ENCODE data around the gene ELL2. TPM values are rescaled to one million over a fixed set of nuclear protein-coding genes. Genes with fewer than 3 reads are reported as not detected.

The ELL2 gene
- total and polyA plus RNA-seq, 4 donors = 12.3 to 79.6 (median 49.0) TPM

GRCh38 chr5:95912029-95912428 is 49.6 kb downstream of the ELL2 start:
- DNase-seq (no peak), ATAC-seq (ENCODE audit: insufficient read depth, low FRiP score) (no peak)
- TF ChIP-seq CTCF (IDR thresholded peaks at IDR 0.05; ENCODE audit: control extremely low read depth, extremely low read depth) = no peak
- Histone ChIP-seq H3K4me3 (no peak overlapping the region), H3K27ac (ENCODE audit: low read depth in 1 of 2, low read length in 1 of 2) (no peak overlapping the region), H3K36me3 (ENCODE audit: control insufficient read depth in 4 of 4, insufficient read depth in 4 of 4, low read length in 4 of 4) (peaks cover 0 to 28% (median 3%) of the 10 kb centered on the region in 4 donors), H3K9ac (ENCODE audit: insufficient read depth in 1 of 2, low read length in 2 of 2) (no peak overlapping the region), H3K27me3 (ENCODE audit: control insufficient read depth in 3 of 3, insufficient read depth in 3 of 3, low read length in 2 of 3) (no peaks in the 10 kb centered on the region), H3K9me3 (ENCODE audit: control insufficient read depth in 4 of 4, insufficient read depth in 3 of 4, low read length in 3 of 4) (no peaks in the 10 kb centered on the region), H3K4me1 (ENCODE audit: control insufficient read depth in 5 of 5, insufficient read depth in 5 of 5, low read length in 5 of 5) (peaks cover 0 to 14% (median 0%) of the 10 kb centered on the region in 5 donors)
- 71 to 95% methylated on average over 2 of the region's 2 CpGs for WGBS, 2 donors

GRCh38 chr5:95910521-95910920 is 51.1 kb downstream of the ELL2 start:
- DNase-seq = no peak
- ATAC-seq (ENCODE audit: insufficient read depth, low FRiP score) = no peak
- no peak overlapping the region for H3K4me3 ChIP-seq
- no peaks in the 10 kb centered on the region for H3K9me3 ChIP-seq (ENCODE audit: control insufficient read depth in 4 of 4, insufficient read depth in 3 of 4, low read length in 3 of 4)
- H3K27ac ChIP-seq (ENCODE audit: low read depth in 1 of 2, low read length in 1 of 2) = no peak overlapping the region
- no peaks in the 10 kb centered on the region for H3K27me3 ChIP-seq (ENCODE audit: control insufficient read depth in 3 of 3, insufficient read depth in 3 of 3, low read length in 2 of 3)
- H3K4me1 ChIP-seq (ENCODE audit: control insufficient read depth in 5 of 5, insufficient read depth in 5 of 5, low read length in 5 of 5) = peaks cover 0 to 7% (median 0%) of the 10 kb centered on the region in 5 donors
- WGBS, 2 donors = 94 to 98% methylated on average over 4 of the region's 4 CpGs
- no peak for TF ChIP-seq CTCF (IDR thresholded peaks at IDR 0.05; ENCODE audit: control extremely low read depth, extremely low read depth)
- H3K36me3 ChIP-seq (ENCODE audit: control insufficient read depth in 4 of 4, insufficient read depth in 4 of 4, low read length in 4 of 4) = peaks cover 0 to 26% (median 4%) of the 10 kb centered on the region in 4 donors
- H3K9ac ChIP-seq (ENCODE audit: insufficient read depth in 1 of 2, low read length in 2 of 2) = no peak overlapping the region

DNA sequence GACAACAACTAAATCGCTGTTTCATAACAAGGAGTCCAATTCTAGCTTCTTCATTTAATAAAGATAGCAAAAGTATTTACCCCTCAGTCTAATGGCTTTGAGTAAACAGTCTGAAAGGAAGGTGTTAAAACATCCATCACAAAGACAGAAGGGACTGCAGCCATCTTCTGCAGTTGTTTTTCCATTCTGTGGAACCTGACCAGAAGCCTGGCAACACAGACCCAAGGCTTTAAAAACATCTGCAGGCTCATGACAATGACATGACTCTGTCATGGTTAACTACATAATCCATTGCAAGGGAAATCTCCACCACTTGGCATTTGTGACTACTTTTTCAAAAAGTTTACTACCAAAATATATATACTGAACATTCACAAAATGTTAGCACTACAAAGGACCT is 51.9 kb downstream of the ELL2 start:
- ATAC-seq (ENCODE audit: insufficient read depth, low FRiP score) (no peak), DNase-seq (no peak)
- Histone ChIP-seq H3K36me3 (ENCODE audit: control insufficient read depth in 4 of 4, insufficient read depth in 4 of 4, low read length in 4 of 4) (peaks cover 0 to 31% (median 3%) of the 10 kb centered on the region in 4 donors), H3K4me1 (ENCODE audit: control insufficient read depth in 5 of 5, insufficient read depth in 5 of 5, low read length in 5 of 5) (peaks cover 0 to 7% (median 0%) of the 10 kb centered on the region in 5 donors), H3K27me3 (ENCODE audit: control insufficient read depth in 3 of 3, insufficient read depth in 3 of 3, low read length in 2 of 3) (no peaks in the 10 kb centered on the region), H3K4me3 (no peak overlapping the region), H3K9ac (ENCODE audit: insufficient read depth in 1 of 2, low read length in 2 of 2) (no peak overlapping the region), H3K27ac (ENCODE audit: low read depth in 1 of 2, low read length in 1 of 2) (no peak overlapping the region), H3K9me3 (ENCODE audit: control insufficient read depth in 4 of 4, insufficient read depth in 3 of 4, low read length in 3 of 4) (no peaks in the 10 kb centered on the region)
- TF ChIP-seq CTCF (IDR thresholded peaks at IDR 0.05; ENCODE audit: control extremely low read depth, extremely low read depth) = no peak
- WGBS, 2 donors = 88 to 92% methylated on average over 1 of the region's 1 CpG

DNA sequence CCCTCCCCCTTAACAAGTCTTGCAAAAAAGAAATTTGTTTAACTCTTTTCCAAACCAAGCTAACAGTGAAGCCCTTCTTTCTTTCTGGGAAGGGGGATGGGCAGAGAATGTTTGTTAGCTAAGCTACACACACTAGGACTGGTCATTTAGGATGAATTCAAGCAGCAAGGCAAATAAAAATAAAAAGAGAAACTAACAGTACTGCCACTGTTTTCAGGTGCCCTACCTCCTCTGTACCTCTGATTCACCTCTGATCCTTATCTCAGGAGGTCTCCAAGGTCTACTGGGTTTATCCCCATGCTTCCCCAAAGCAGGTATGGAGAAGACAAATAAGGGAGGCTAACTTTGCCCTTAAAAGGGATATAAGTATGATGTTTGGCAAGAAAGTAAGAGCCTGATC is 52.9 kb downstream of the ELL2 start:
- no peak for DNase-seq
- H3K27me3 ChIP-seq (ENCODE audit: control insufficient read depth in 3 of 3, insufficient read depth in 3 of 3, low read length in 2 of 3) = no peaks in the 10 kb centered on the region
- no peak for ATAC-seq (ENCODE audit: insufficient read depth, low FRiP score)
- H3K4me3 ChIP-seq = no peak overlapping the region
- H3K36me3 ChIP-seq (ENCODE audit: control insufficient read depth in 4 of 4, insufficient read depth in 4 of 4, low read length in 4 of 4) = peaks cover 0 to 34% (median 3%) of the 10 kb centered on the region in 4 donors
- H3K27ac ChIP-seq (ENCODE audit: low read depth in 1 of 2, low read length in 1 of 2) = no peak overlapping the region
- H3K9ac ChIP-seq (ENCODE audit: insufficient read depth in 1 of 2, low read length in 2 of 2) = no peak overlapping the region
- TF ChIP-seq CTCF (IDR thresholded peaks at IDR 0.05; ENCODE audit: control extremely low read depth, extremely low read depth) = no peak
- peaks cover 0 to 8% (median 0%) of the 10 kb centered on the region in 5 donors for H3K4me1 ChIP-seq (ENCODE audit: control insufficient read depth in 5 of 5, insufficient read depth in 5 of 5, low read length in 5 of 5)
- H3K9me3 ChIP-seq (ENCODE audit: control insufficient read depth in 4 of 4, insufficient read depth in 3 of 4, low read length in 3 of 4) = no peaks in the 10 kb centered on the region
